ENCODE results near the gene DNAH9.

DNA sequence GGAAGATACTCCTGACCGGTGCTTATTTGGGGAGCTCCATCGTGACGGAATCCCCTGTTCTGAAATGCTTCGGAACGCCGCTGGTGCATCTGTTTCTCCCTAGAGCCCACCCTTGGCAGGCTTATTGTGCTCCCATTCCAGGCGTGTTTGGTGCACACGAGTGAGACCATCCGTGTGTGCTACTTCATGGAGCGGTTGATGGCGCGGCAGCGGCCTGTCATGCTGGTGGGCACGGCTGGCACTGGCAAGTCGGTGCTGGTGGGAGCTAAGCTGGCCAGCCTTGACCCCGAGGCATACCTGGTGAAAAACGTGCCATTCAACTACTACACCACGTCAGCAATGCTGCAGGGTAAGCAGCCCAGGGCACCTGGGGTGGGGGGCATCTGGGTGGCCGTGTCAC, 170.7 kb downstream of the DNAH9 start:
- TF ChIP-seq, protein P1, sequence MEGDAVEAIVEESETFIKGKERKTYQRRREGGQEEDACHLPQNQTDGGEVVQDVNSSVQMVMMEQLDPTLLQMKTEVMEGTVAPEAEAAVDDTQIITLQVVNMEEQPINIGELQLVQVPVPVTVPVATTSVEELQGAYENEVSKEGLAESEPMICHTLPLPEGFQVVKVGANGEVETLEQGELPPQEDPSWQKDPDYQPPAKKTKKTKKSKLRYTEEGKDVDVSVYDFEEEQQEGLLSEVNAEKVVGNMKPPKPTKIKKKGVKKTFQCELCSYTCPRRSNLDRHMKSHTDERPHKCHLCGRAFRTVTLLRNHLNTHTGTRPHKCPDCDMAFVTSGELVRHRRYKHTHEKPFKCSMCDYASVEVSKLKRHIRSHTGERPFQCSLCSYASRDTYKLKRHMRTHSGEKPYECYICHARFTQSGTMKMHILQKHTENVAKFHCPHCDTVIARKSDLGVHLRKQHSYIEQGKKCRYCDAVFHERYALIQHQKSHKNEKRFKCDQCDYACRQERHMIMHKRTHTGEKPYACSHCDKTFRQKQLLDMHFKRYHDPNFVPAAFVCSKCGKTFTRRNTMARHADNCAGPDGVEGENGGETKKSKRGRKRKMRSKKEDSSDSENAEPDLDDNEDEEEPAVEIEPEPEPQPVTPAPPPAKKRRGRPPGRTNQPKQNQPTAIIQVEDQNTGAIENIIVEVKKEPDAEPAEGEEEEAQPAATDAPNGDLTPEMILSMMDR (IDR thresholded peaks at IDR 0.05): no peak
- TF ChIP-seq POLR2A (IDR thresholded peaks at IDR 0.05): no peak

Measured in right lobe of liver (tissue), 4 donors.